ENCODE measurements around the gene GCM1.

The GCM1 gene

GRCh38 chr6:53107091-53107490 lies 41.5 kb downstream of the GCM1 start:
- DNase-seq (ENCODE audit: low read depth, low spot score): no peak
- Histone ChIP-seq H3K36me3 (ENCODE audit: insufficient read depth, low read length) (peaks cover 6% of the 10 kb centered on the region), H3K9ac (ENCODE audit: insufficient read length) (no peak overlapping the region), H3K27ac (no peak overlapping the region), H3K9me3 (ENCODE audit: low read depth, low read length) (no peaks in the 10 kb centered on the region), H3K4me3 (no peak overlapping the region)
- TF ChIP-seq POLR2AphosphoS5 (IDR thresholded peaks at IDR 0.05; ENCODE audit: borderline replicate concordance, low read depth, low read length) (no peak), FOXP2 (optimal IDR thresholded peaks at IDR 0.05; ENCODE audit: control extremely low read depth, extremely low read length, insufficient read depth) (no peak), EZH2 (IDR thresholded peaks at IDR 0.05) (no peak)

- no peaks in the 10 kb centered on the region for H3K9me3 ChIP-seq (ENCODE audit: low read depth, low read length)
- peaks cover 18% of the 10 kb centered on the region for H3K36me3 ChIP-seq (ENCODE audit: insufficient read depth, low read length)
- no peak for DNase-seq (ENCODE audit: low read depth, low spot score)
- H3K27ac ChIP-seq: no peak overlapping the region
- H3K9ac ChIP-seq (ENCODE audit: insufficient read length): no peak overlapping the region
- TF ChIP-seq POLR2AphosphoS5 (IDR thresholded peaks at IDR 0.05; ENCODE audit: borderline replicate concordance, low read depth, low read length) (no peak), FOXP2 (optimal IDR thresholded peaks at IDR 0.05; ENCODE audit: control extremely low read depth, extremely low read length, insufficient read depth) (no peak), EZH2 (IDR thresholded peaks at IDR 0.05) (no peak)
- no peak overlapping the region for H3K4me3 ChIP-seq
Observed at GRCh38 chr6:53104916-53105315, 43.7 kb downstream of the GCM1 start.

GRCh38 chr6:53103993-53104675 lies 44.5 kb downstream of the GCM1 start:
- peaks cover 23% of the 10 kb centered on the region for H3K36me3 ChIP-seq (ENCODE audit: insufficient read depth, low read length)
- TF ChIP-seq FOXP2 (optimal IDR thresholded peaks at IDR 0.05; ENCODE audit: control extremely low read depth, extremely low read length, insufficient read depth): no peak
- H3K9me3 ChIP-seq (ENCODE audit: low read depth, low read length): no peaks in the 10 kb centered on the region
- H3K9ac ChIP-seq (ENCODE audit: insufficient read length): no peak overlapping the region
- H3K27ac ChIP-seq: no peak overlapping the region
- DNase-seq (ENCODE audit: low read depth, low spot score): no peak
- no peak overlapping the region for H3K4me3 ChIP-seq

GRCh38 chr6:53101006-53101405 lies 47.6 kb downstream of the GCM1 start:
- no peak for TF ChIP-seq EZH2 (IDR thresholded peaks at IDR 0.05)
- no peak for TF ChIP-seq FOXP2 (optimal IDR thresholded peaks at IDR 0.05; ENCODE audit: control extremely low read depth, extremely low read length, insufficient read depth)
- no peak for TF ChIP-seq POLR2AphosphoS5 (IDR thresholded peaks at IDR 0.05; ENCODE audit: borderline replicate concordance, low read depth, low read length)
- Histone ChIP-seq H3K4me3 (peak overlapping the region; percentile 44; the same call in 1 of the 2 replicates), H3K9me3 (ENCODE audit: low read depth, low read length) (no peaks in the 10 kb centered on the region), H3K36me3 (ENCODE audit: insufficient read depth, low read length) (peaks cover 51% of the 10 kb centered on the region), H3K9ac (ENCODE audit: insufficient read length) (peak overlapping the region; percentile 40), H3K27ac (peak overlapping the region; percentile 98)
- DNase-seq (ENCODE audit: low read depth, low spot score): no peak

GRCh38 chr6:53100561-53100960 lies 48.1 kb downstream of the GCM1 start:
- H3K9me3 ChIP-seq (ENCODE audit: low read depth, low read length): no peaks in the 10 kb centered on the region
- peak overlapping the region; percentile 98 for H3K27ac ChIP-seq
- DNase-seq (ENCODE audit: low read depth, low spot score): peak; percentile 63
- H3K36me3 ChIP-seq (ENCODE audit: insufficient read depth, low read length): peaks cover 56% of the 10 kb centered on the region
- no peak for TF ChIP-seq EZH2 (IDR thresholded peaks at IDR 0.05)
- TF ChIP-seq POLR2AphosphoS5 (IDR thresholded peaks at IDR 0.05; ENCODE audit: borderline replicate concordance, low read depth, low read length): 0 out of 2 replicates have a peak, but pooled peaks have one; percentile 45
- H3K4me3 ChIP-seq: peak overlapping the region; percentile 61
- H3K9ac ChIP-seq (ENCODE audit: insufficient read length): peak overlapping the region; percentile 66

- no peaks in the 10 kb centered on the region for H3K9me3 ChIP-seq (ENCODE audit: low read depth, low read length)
- no peak for DNase-seq (ENCODE audit: low read depth, low spot score)
- no peak overlapping the region for H3K4me3 ChIP-seq
- H3K36me3 ChIP-seq (ENCODE audit: insufficient read depth, low read length): peaks cover 82% of the 10 kb centered on the region
- no peak for TF ChIP-seq EZH2 (IDR thresholded peaks at IDR 0.05)
- TF ChIP-seq POLR2AphosphoS5 (IDR thresholded peaks at IDR 0.05; ENCODE audit: borderline replicate concordance, low read depth, low read length): no peak
- no peak for TF ChIP-seq FOXP2 (optimal IDR thresholded peaks at IDR 0.05; ENCODE audit: control extremely low read depth, extremely low read length, insufficient read depth)
- no peak overlapping the region for H3K27ac ChIP-seq
- no peak overlapping the region for H3K9ac ChIP-seq (ENCODE audit: insufficient read length)
Observed at GRCh38 chr6:53095716-53096115, 52.9 kb downstream of the GCM1 start.

GRCh38 chr6:53095270-53095669 lies 53.4 kb downstream of the GCM1 start:
- Histone ChIP-seq H3K9ac (ENCODE audit: insufficient read length) (no peak overlapping the region), H3K4me3 (no peak overlapping the region), H3K9me3 (ENCODE audit: low read depth, low read length) (no peaks in the 10 kb centered on the region), H3K27ac (no peak overlapping the region), H3K36me3 (ENCODE audit: insufficient read depth, low read length) (peaks cover 85% of the 10 kb centered on the region)
- no peak for TF ChIP-seq EZH2 (IDR thresholded peaks at IDR 0.05)
- TF ChIP-seq FOXP2 (optimal IDR thresholded peaks at IDR 0.05; ENCODE audit: control extremely low read depth, extremely low read length, insufficient read depth): no peak
- no peak for TF ChIP-seq POLR2AphosphoS5 (IDR thresholded peaks at IDR 0.05; ENCODE audit: borderline replicate concordance, low read depth, low read length)
- no peak for DNase-seq (ENCODE audit: low read depth, low spot score)

GRCh38 chr6:53090576-53090975 lies 58.1 kb downstream of the GCM1 start:
- H3K9ac ChIP-seq (ENCODE audit: insufficient read length): no peak overlapping the region
- H3K36me3 ChIP-seq (ENCODE audit: insufficient read depth, low read length): peaks cover 89% of the 10 kb centered on the region
- no peaks in the 10 kb centered on the region for H3K9me3 ChIP-seq (ENCODE audit: low read depth, low read length)
- no peak for DNase-seq (ENCODE audit: low read depth, low spot score)
- H3K4me3 ChIP-seq: no peak overlapping the region
- peak overlapping the region; percentile 35; the same call in 1 of the 2 replicates for H3K27ac ChIP-seq
- TF ChIP-seq POLR2AphosphoS5 (IDR thresholded peaks at IDR 0.05; ENCODE audit: borderline replicate concordance, low read depth, low read length) (no peak), EZH2 (IDR thresholded peaks at IDR 0.05) (no peak), FOXP2 (optimal IDR thresholded peaks at IDR 0.05; ENCODE audit: control extremely low read depth, extremely low read length, insufficient read depth) (no peak)

- no peak overlapping the region for H3K27ac ChIP-seq
Observed at GRCh38 chr6:53089948-53090347, 58.7 kb downstream of the GCM1 start.

More at GRCh38 chr6:53089948-53090347, 58.7 kb downstream of the GCM1 start:
- peaks cover 88% of the 10 kb centered on the region for H3K36me3 ChIP-seq (ENCODE audit: insufficient read depth, low read length)
- no peak for DNase-seq (ENCODE audit: low read depth, low spot score)
- no peak overlapping the region for H3K4me3 ChIP-seq
- H3K9me3 ChIP-seq (ENCODE audit: low read depth, low read length): no peaks in the 10 kb centered on the region
- no peak overlapping the region for H3K9ac ChIP-seq (ENCODE audit: insufficient read length)
- TF ChIP-seq POLR2AphosphoS5 (IDR thresholded peaks at IDR 0.05; ENCODE audit: borderline replicate concordance, low read depth, low read length): no peak
- no peak for TF ChIP-seq FOXP2 (optimal IDR thresholded peaks at IDR 0.05; ENCODE audit: control extremely low read depth, extremely low read length, insufficient read depth)

Data from SK-N-MC (cell line).